Measurements from ENCODE around the gene LYPD3.
"Not testable (repeated sequence)": the region's sequence is repeated elsewhere in the genome, so short reads cannot be mapped to it uniquely, and the experiment has no call there.

Gene LYPD3

GRCh38 chr19:43465468-43466120 lies at the start of gene LYPD3:
LYPD3 (minus strand) TSS chr19:43465608; CDS start chr19:43465571, 37 bp downstream.
- no peak for DNase-seq (ENCODE audit: low read depth in 2 of 2)

DNA sequence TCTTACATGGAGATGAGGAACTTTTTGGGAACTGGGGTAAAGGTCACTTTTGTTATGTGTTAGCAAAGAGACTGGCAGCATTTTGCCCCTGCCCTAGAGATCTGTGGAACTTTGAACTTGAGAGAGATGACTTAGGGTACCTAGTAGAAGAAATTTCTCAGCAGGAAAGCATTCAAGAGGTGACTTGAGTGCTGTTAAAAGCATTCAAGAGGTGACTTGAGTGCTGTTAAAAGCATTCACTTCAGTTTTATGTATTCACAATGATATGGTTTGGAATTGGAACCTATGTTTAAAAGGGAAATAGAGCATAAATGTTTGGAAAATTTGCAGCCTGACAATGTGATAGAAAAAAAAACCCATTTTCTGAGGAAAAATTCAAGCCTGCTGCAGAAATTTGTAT lies 47.0 kb upstream of the LYPD3 start:
- DNase-seq (ENCODE audit: low read depth in 2 of 2): not testable (repeated sequence)

DNA sequence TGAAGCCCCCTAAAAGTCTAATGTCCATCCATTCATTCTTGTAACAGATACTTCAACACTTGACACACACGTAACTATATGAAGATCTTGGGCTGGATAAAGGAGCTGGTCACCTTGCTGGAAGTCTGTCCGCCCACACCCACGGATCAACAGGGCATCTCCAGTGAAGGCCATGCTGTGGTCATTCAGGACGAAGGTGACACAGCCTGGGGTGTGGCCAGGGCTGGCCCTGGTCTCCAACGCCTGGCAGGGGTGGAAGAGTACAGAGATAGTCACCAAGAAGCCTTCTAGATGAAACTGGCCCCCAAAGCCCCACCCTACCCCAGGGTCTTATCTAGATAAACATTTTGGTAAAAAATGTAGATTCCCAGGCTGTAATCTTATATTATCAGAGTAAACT lies 45.9 kb upstream of the LYPD3 start:
- no peak for DNase-seq (ENCODE audit: low read depth in 2 of 2)

DNA sequence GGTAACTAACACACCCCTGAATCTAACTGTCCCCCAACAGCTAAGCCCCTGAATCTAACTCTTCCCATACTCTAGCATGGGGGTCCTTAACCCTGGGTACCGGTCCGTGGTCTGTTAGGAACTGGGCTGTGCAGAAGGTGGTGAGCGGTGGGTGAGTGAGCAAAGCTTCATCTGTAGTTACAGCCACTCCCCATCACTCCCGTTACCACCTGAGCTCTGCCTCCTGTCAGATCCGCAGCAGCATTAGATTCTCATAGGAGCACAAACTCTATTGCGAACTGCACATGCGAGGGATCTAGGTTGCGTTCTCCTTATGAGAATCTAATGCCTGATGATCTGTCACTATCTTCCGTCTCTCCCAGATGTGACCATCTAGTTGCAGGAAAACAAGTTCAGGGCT lies 45.3 kb upstream of the LYPD3 start:
- DNase-seq (ENCODE audit: low read depth in 2 of 2): no peak

DNA sequence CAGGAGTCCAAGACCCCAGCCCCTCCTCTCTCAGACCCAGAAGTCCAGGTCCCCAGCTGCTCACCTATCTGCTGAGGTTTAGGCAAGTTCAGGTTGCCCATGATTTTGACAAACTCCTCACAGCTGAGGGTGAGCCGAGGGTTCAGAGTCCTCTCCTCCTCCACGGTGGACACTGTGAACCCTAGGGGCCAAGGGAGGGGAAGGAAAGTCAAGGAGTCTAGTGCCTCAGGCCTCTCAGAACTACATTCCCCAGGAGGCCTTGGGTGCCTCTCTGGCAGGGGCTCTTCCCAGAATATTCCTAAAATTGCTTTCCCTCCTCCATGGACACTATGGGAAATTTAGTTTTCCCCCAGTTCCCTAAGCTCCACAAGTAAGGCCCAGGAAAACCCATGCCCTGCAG lies 42.5 kb upstream of the LYPD3 start:
- DNase-seq (ENCODE audit: low read depth in 2 of 2): no peak

GRCh38 chr19:43506629-43507028 lies 41.2 kb upstream of the LYPD3 start:
- no peak for DNase-seq (ENCODE audit: low read depth in 2 of 2)

DNA sequence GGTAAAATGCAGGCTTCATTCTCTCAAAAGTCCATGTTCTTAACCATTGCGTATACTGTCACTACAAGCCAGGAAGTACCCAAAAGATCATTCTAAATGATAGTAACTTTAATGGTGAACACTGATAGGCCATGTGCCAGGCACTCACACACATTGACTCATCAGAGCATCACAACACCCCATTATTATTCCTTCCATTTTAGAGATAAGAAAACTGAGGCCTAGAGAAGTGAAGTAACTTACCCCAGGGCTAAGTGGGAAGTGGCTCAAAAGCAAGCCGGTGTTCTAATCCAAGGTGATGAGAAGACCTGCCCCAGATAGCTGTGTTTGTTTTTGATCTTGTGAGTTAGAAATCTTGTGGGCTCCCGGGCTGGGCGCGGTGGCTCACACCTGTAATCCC lies 40.5 kb upstream of the LYPD3 start:
- no peak for DNase-seq (ENCODE audit: low read depth in 2 of 2)

- DNase-seq (ENCODE audit: low read depth in 2 of 2): no peak
Observed at GRCh38 chr19:43505186-43505456, 39.7 kb upstream of the LYPD3 start.

- peak; percentile 40 to 45 for DNase-seq (ENCODE audit: low read depth in 2 of 2)
Observed at GRCh38 chr19:43504426-43505185, 39.2 kb upstream of the LYPD3 start, which contains the start of gene PHLDB3. PHLDB3 (minus strand) TSS chr19:43504746; CDS start chr19:43504118, 628 bp downstream.

- DNase-seq (ENCODE audit: low read depth in 2 of 2): peak; percentile 100
Observed at GRCh38 chr19:43503501-43504425, 38.4 kb upstream of the LYPD3 start.

DNA sequence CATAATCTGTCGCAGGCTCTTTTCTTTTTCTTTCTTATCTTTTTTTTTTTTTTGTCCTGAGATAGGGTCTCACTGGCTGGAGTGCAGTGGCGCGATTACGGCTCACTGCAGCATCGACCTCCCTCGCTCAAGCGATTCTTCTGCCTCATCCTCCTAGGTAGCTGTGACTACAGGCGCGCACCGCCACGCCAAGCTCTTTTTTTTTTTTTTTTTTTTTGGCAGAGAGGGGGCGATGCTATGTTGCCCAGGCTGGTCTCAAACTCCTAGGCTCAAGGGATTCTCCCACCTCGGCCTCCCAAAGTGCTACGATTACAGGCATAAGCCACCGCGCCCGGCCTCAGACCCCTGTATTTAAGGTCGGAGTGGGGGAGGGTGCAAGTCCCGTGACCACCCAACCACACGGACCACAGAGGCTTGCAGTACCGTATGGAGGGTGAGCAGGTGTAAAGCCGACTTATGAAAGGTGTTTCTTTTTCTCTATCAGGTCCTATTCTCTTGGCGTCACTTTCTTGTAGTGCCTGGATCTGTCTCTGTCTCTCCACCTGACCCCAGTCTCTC lies 37.1 kb upstream of the LYPD3 start:
- DNase-seq (ENCODE audit: low read depth in 2 of 2): no peak

DNA sequence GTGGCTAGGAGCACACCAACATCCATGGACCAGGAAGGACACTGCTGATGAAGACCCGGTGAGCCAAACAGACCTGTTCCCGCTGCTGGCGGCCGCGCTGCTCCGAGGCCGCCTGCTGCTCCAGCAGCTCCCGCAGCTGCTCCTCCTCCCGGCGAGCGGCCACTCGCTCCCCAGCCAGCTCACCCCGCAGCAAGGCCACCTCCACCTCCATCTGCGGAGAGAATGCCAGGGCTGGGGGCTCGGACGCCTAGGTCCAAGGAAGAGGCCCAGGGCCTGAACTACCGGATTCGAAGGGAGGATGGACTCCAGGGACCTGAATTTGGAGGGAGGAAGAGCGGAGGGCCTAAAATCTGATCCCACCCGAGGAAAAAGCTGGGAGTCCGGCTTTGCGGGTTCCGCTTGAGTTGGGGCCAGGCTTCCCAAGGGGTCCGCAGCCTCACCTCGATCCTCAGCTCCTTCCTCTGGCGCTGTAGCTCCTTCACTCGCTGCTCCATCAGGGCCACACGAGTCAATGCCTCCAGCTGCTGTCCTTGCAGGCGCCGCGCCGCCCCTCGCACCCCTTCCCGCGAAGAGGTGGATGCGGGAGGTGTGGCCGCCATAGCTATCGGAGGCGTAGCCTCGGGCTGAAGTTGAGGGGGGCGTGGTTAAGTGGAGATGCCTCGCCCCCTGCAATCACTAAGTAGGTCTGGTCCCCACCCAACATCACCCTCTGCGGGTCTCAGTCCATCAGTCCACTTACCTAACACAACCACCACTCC lies 36.4 kb upstream of the LYPD3 start:
- no peak for DNase-seq (ENCODE audit: low read depth in 2 of 2)

DNA sequence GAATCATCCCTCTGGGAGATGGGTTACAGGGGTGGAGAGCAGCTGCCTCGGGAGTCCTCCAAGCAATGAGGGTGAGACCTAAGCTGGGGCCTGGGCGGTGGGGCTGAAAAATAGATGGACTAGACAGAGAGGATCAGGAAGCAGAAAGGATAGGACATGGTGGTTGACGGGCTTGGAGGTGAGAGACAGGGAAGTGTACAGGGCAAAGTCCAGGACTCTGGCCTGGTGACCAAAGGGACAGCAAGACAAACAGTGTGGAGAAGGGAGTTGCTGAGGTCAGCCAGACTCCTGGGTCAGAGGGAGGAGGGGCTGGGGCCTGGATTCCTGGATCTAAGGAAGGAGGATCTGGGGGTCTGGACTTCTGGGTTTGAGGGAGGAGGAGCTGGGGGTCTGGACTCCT lies 33.6 kb upstream of the LYPD3 start:
- DNase-seq (ENCODE audit: low read depth in 2 of 2): no peak

DNA sequence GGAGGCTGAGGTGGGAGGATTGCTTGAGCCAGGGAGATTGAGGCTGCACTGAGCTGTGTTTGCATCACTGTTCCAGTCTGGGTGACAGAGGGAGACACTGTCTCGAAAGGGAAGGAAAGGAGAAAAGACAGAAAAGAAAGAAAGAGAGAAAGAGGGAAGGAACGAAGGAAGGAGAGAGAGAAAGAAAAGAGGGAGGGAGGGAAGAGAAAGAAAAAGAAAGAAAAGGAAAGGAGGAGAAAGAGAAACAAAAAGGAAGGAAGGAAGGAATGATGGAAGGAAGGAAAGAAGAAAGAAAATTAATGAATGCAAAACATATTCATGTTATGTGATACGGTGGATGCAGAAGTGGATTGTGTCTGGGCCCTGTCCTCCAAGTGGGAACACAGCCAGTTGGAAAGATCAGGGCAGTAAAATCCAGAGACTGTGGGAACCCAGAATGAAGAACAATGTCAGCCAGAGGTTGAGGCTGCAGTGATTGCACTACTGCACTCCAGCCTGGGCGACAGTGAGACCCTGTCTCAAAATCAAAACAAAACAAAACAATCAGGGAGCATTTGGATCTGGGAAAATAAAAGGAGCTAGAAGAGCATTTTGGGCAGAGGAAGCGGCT lies 32.9 kb upstream of the LYPD3 start:
- no peak for DNase-seq (ENCODE audit: low read depth in 2 of 2)

DNA sequence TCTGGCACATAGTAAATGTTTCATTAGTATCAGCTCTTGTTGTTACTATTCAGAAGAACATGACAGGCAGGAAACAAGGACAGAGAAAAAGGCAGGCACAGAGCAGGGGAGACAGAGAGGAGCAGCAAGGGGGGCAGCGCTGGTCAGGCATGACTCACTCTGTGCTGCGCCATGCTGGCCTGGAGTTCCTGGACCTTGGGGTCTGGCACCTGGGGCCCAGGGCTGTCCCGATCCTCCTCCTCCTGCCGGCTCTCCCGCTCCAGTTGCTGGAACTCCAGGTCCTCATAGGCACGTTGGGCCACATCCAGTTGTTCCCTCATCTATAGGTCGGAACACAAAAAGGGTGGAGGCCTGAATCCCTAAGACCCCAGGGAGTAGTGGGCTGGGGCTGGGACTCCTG lies 31.6 kb upstream of the LYPD3 start:
- no peak for DNase-seq (ENCODE audit: low read depth in 2 of 2)

DNA sequence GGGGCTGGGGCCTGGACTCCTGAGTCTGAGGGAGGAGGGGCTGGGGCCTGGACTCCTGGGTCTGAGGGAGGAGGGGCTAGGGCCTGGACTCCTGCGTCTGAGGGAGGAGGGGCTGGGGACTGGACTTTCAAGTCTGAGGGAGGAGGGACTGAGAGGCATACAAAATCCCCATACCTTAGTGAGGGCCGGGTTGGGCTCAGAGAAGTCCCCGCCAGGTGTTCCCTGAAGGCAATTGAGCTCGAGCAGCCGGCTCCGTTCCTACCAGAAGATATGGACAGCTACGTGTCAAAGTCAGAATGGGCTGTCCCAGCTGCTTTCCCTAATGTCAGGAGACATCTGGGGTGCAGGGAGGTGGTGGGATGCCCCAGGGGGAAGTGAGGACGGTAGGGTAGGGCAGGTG lies 29.7 kb upstream of the LYPD3 start:
- DNase-seq (ENCODE audit: low read depth in 2 of 2): no peak

DNA sequence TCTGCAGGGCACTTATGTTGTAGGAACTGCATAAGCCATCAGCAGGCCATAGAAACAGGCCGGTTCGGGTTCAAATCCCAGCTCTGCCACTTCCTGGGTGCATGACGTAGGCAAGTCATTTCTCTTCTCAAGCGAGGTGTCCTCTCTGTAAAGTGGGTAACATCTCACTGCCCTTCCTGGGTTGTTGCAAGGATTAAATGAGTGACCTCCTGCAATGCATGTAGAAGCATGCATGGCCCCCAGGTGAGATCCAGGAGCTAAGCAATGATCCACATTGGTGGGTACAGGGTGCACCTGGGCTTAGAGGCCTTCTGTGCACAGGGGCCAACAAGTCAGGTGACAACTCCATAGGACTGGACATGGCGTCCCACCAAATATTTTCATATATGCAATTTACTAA lies 25.4 kb upstream of the LYPD3 start:
- no peak for DNase-seq (ENCODE audit: low read depth in 2 of 2)

GRCh38 chr19:43489979-43490599 lies 24.7 kb upstream of the LYPD3 start:
- DNase-seq (ENCODE audit: low read depth in 2 of 2): no peak

DNA sequence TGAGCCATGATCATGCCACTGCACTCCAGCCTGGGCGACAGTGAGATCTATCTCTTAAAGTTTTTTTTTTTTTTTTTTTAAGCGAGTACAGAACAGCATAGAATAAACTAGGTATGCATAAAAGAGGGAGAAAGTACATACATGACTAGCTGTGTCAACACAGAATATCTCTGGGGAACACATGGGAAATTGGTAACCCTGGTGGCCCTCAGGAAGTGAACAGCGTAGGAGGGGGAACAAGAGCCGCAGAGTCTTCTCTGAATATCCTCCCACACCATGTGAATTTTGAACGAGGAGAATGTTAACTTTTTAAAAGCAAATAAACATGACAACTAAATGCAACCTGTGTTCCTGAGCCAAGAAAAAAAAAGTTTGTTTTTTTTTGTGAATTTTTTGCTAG lies 23.9 kb upstream of the LYPD3 start:
- no peak for DNase-seq (ENCODE audit: low read depth in 2 of 2)

DNA sequence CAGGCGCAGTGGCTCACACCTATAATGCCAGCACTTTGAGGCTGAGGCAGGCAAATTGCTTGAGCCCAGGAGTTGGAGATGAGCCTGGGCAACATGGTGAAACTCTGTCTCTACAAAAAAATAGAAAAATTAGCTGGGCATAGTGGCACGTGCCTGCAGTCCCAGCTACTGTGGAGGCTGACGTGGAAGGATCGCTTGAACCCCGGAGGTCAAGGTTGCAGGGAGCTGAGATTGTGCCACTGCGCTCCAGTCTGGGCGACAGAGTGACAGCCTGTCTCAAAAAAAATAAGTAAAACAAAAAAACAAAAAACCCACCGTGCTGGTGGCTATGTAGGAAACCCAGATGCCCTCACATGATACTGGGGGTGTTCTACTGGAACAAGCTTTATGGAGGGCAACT lies 22.8 kb upstream of the LYPD3 start:
- no peak for DNase-seq (ENCODE audit: low read depth in 2 of 2)

DNA sequence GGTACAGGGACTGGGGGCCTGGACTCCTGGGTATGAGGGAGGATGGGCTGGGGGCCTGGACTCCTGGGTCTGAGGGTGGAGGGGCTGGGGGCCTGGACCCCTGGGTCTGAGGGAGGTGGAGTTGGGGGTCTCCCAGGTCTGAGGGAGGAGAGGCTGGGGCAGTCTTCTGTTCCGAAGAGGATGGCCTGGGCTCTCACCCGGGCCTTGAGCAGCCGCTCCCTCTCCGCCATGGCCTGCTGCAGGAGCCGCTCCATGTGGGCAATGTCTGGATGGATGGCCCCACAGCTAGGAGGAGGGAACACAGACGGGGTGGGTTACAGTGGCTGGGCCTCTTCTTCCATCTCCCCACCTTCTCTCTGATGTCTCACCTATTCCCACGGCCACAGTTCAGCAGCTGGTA lies 21.0 kb upstream of the LYPD3 start:
- no peak for DNase-seq (ENCODE audit: low read depth in 2 of 2)
